ENCODE measurements around the gene MAML2.

The MAML2 gene

GRCh38 chr11:96384156-96384555 lies 41.2 kb upstream of the MAML2 start:
- TF ChIP-seq, protein P1, sequence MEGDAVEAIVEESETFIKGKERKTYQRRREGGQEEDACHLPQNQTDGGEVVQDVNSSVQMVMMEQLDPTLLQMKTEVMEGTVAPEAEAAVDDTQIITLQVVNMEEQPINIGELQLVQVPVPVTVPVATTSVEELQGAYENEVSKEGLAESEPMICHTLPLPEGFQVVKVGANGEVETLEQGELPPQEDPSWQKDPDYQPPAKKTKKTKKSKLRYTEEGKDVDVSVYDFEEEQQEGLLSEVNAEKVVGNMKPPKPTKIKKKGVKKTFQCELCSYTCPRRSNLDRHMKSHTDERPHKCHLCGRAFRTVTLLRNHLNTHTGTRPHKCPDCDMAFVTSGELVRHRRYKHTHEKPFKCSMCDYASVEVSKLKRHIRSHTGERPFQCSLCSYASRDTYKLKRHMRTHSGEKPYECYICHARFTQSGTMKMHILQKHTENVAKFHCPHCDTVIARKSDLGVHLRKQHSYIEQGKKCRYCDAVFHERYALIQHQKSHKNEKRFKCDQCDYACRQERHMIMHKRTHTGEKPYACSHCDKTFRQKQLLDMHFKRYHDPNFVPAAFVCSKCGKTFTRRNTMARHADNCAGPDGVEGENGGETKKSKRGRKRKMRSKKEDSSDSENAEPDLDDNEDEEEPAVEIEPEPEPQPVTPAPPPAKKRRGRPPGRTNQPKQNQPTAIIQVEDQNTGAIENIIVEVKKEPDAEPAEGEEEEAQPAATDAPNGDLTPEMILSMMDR (IDR thresholded peaks at IDR 0.05; ENCODE audit: low read depth, low read length, missing control alignments): no peak
- H3K4me3 ChIP-seq (ENCODE audit: low read depth, low read length): no peak overlapping the region
- no peak for DNase-seq (ENCODE audit: low read depth)

- no peak overlapping the region for H3K4me3 ChIP-seq (ENCODE audit: low read depth, low read length)
- DNase-seq (ENCODE audit: low read depth): no peak
- TF ChIP-seq, protein P1 (IDR thresholded peaks at IDR 0.05; ENCODE audit: low read depth, low read length, missing control alignments): no peak
Observed at GRCh38 chr11:96376796-96377195, 33.8 kb upstream of the MAML2 start.

GRCh38 chr11:96373826-96374225 lies 30.8 kb upstream of the MAML2 start:
- DNase-seq (ENCODE audit: low read depth): no peak
- TF ChIP-seq, protein P1 (IDR thresholded peaks at IDR 0.05; ENCODE audit: low read depth, low read length, missing control alignments): no peak
- no peak overlapping the region for H3K4me3 ChIP-seq (ENCODE audit: low read depth, low read length)

DNA sequence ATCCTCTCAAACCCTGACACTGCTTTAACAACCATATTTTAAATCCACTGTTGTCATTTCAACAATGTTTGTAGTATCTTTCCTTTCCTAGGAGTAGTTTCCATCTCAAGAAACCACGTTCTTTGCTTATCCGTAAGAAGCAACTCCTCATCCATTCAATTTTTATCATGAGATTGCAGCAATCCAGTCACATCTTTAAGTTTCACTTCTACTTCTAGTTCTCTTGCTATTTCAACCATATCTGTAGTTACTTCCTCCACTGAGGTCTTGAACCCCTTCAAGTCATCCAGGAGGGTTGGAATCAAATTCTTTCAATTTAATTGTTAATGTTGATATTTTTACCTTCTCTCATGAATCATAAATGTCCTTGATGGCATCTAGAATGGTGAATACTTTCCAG lies 24.3 kb upstream of the MAML2 start:
- no peak overlapping the region for H3K4me3 ChIP-seq (ENCODE audit: low read depth, low read length)
- TF ChIP-seq, protein P1 (IDR thresholded peaks at IDR 0.05; ENCODE audit: low read depth, low read length, missing control alignments): no peak

DNA sequence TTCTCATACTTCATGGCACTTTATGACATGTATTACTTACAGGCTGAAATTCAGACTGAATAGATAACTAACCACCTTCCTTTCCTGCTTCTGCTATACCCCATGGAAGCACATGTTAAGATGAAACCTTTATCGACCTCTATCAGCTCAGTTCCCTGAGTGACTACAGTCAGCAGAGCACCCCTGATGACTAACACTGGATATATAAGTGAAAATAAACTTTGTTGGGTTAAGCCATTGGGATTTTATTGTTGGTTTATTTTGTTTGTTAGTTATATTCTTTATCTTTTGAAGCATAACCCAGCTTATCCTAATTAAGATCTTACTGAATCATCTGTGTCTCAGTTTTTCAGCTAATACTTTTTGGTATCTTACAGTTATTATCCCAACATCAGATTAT lies 23.0 kb upstream of the MAML2 start:
- TF ChIP-seq, protein P1 (IDR thresholded peaks at IDR 0.05; ENCODE audit: low read depth, low read length, missing control alignments): no peak
- no peak overlapping the region for H3K4me3 ChIP-seq (ENCODE audit: low read depth, low read length)
- DNase-seq (ENCODE audit: low read depth): no peak

More for the DNA sequence above, 24.3 kb upstream of the MAML2 start:
- no peak for DNase-seq (ENCODE audit: low read depth)

- H3K4me3 ChIP-seq (ENCODE audit: low read depth, low read length): no peak overlapping the region
- DNase-seq (ENCODE audit: low read depth): no peak
- TF ChIP-seq, protein P1 (IDR thresholded peaks at IDR 0.05; ENCODE audit: low read depth, low read length, missing control alignments): no peak
Observed at GRCh38 chr11:96365493-96365892, 22.5 kb upstream of the MAML2 start.

DNA sequence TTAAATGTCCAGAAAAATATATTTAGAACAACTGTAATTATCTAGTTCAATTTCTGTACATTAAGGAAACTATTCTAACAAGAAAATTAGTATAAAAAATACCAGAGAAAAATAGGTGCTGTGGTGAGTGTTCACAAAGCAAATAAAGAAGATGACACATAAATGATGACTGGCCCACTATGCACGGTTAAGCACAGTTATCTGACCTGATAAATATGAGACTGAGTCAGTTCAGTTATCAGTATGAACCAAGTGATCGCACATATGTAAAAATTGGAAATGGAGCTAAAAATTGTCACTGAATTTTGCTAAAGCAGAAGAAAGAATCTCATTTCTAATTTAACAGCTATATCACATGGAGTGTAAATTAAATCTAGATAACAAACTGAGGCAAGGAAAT lies 18.8 kb upstream of the MAML2 start:
- no peak overlapping the region for H3K4me3 ChIP-seq (ENCODE audit: low read depth, low read length)
- TF ChIP-seq, protein P1 (IDR thresholded peaks at IDR 0.05; ENCODE audit: low read depth, low read length, missing control alignments): no peak
- no peak for DNase-seq (ENCODE audit: low read depth)

Measured in GM12864 (cell line).